SU-DHL-6 (cell line): ENCODE results near the gene MAPK6.

Source experiments
- H2AFZ ChIP-seq: fragments of 200-600 bp; sonication (generic); 2 replicates; pipeline ENCODE4 v1.6.1; 2014; ENCODE audit warnings: low read depth, mild to moderate bottlenecking, moderate library complexity, mixed read lengths, antibody characterized with exemption, low read length; ENCODE audit not compliant: severe bottlenecking
- H3F3A ChIP-seq: fragments of 200-600 bp; shearing (Covaris generic); 2 replicates; pipeline ENCODE4 v1.6.0; 2016; ENCODE audit warnings: antibody characterized with exemption, mild to moderate bottlenecking; ENCODE audit not compliant: insufficient read depth
- H3K27ac ChIP-seq: fragments of 200-600 bp; sonication (generic); 2 replicates; pipeline ENCODE4 v1.5.1; 2016; ENCODE audit warnings: low read depth, mild to moderate bottlenecking, low read length, moderate library complexity, mixed read lengths
- H3K27me3 ChIP-seq: fragments of 200-600 bp; sonication (generic), shearing (Covaris generic); 2 replicates; pipeline ENCODE4 v1.6.0; 2014; ENCODE audit warnings: mild to moderate bottlenecking, low read length
- H3K36me3 ChIP-seq: fragments of 200-600 bp; sonication (generic); 2 replicates; pipeline ENCODE4 v1.6.1; 2014; ENCODE audit warnings: mild to moderate bottlenecking, low read length, mixed read lengths
- H3K4me2 ChIP-seq: fragments of 300-600, 200-600 bp; shearing (Covaris generic), sonication (generic); 2 replicates; pipeline ENCODE4 v1.6.0; 2014; ENCODE audit warnings: low read length, low read depth, mild to moderate bottlenecking; ENCODE audit not compliant: poor library complexity, severe bottlenecking
- H3K4me3 ChIP-seq: fragments of 200-600 bp; sonication (generic); 2 replicates; pipeline ENCODE4 v1.5.1; 2014; ENCODE audit warnings: antibody characterized with exemption, low read length, mild to moderate bottlenecking, mixed read lengths; ENCODE audit not compliant: insufficient read depth, poor library complexity, severe bottlenecking
- H3K79me2 ChIP-seq: fragments of 200-600 bp; sonication (generic); 2 replicates; pipeline ENCODE4 v1.6.1; 2014; ENCODE audit warnings: mild to moderate bottlenecking, low read length, moderate library complexity; ENCODE audit not compliant: insufficient read depth
- H3K9ac ChIP-seq: fragments of 200-600 bp; sonication (generic); 2 replicates; pipeline ENCODE4 v1.7.0; 2014; ENCODE audit warnings: mild to moderate bottlenecking, low read length
- H3K9me2 ChIP-seq: fragments of 200-600 bp; sonication (generic); replicated peaks from 2 replicates; pipeline ENCODE4 v1.6.1; 2014; ENCODE audit warnings: low read length; ENCODE audit not compliant: insufficient read depth
- H3K9me3 ChIP-seq: fragments of 200-600 bp; sonication (generic); 2 replicates; pipeline ENCODE4 v1.6.1; 2014; ENCODE audit warnings: low read length, mixed read lengths; ENCODE audit not compliant: insufficient read depth
- H4K20me1 ChIP-seq: fragments of 200-600 bp; sonication (generic); 2 replicates; pipeline ENCODE4 v1.6.1; 2014; ENCODE audit warnings: low read depth, mild to moderate bottlenecking, antibody characterized with exemption, low read length, moderate library complexity, mixed read lengths
- CTCF ChIP-seq: fragments of 200-600 bp; sonication (generic); IDR thresholded peaks from one replicate; pipeline ENCODE4 v1.5.1; 2017; ENCODE audit warnings: antibody characterized with exemption, mild to moderate bottlenecking, low read length, moderate library complexity; ENCODE audit not compliant: insufficient read depth, poor library complexity, severe bottlenecking
- EZH2phosphoT487 ChIP-seq: fragments of 200-600 bp; sonication (generic), shearing (Covaris generic); conservative IDR thresholded peaks from 2 replicates; pipeline ENCODE4 v1.6.1; 2018; ENCODE audit warnings: mild to moderate bottlenecking, antibody characterized with exemption, low read length, moderate library complexity, mixed read lengths

The MAPK6 gene

GRCh38 chr15:52097180-52097579, 78.2 kb downstream of the MAPK6 start:
- Histone ChIP-seq H3K36me3 (no peaks in the 10 kb centered on the region), H3K4me2 (no peak overlapping the region), H3K9me2 (no peaks in the 10 kb centered on the region), H3K9me3 (no peaks in the 10 kb centered on the region), H3K79me2 (no peaks in the 10 kb centered on the region), H4K20me1 (no peaks in the 10 kb centered on the region), H3F3A (no peaks in the 10 kb centered on the region), H2AFZ (no peak overlapping the region), H3K4me3 (no peak overlapping the region), H3K27me3 (no peaks in the 10 kb centered on the region), H3K27ac (no peak overlapping the region), H3K9ac (no peak overlapping the region)
- TF ChIP-seq CTCF, result no peak
- no peak for TF ChIP-seq EZH2phosphoT487

GRCh38 chr15:52098323-52098722, 79.3 kb downstream of the MAPK6 start:
- Histone ChIP-seq H3K79me2 (no peaks in the 10 kb centered on the region), H3K27ac (no peak overlapping the region), H3K9me3 (no peaks in the 10 kb centered on the region), H3K9ac (no peak overlapping the region), H3K36me3 (no peaks in the 10 kb centered on the region), H3K4me2 (no peak overlapping the region), H3K4me3 (no peak overlapping the region), H3F3A (no peaks in the 10 kb centered on the region), H3K27me3 (no peaks in the 10 kb centered on the region), H3K9me2 (no peaks in the 10 kb centered on the region), H2AFZ (no peak overlapping the region), H4K20me1 (no peaks in the 10 kb centered on the region)
- no peak for TF ChIP-seq EZH2phosphoT487
- no peak for TF ChIP-seq CTCF

- Histone ChIP-seq H2AFZ (no peak overlapping the region), H3K9me2 (no peaks in the 10 kb centered on the region), H3K9ac (no peak overlapping the region), H3K36me3 (no peaks in the 10 kb centered on the region), H3K79me2 (no peaks in the 10 kb centered on the region), H3F3A (no peaks in the 10 kb centered on the region), H3K9me3 (no peaks in the 10 kb centered on the region), H4K20me1 (no peaks in the 10 kb centered on the region), H3K27ac (no peak overlapping the region), H3K4me3 (no peak overlapping the region), H3K27me3 (no peaks in the 10 kb centered on the region), H3K4me2 (no peak overlapping the region)
- no peak for TF ChIP-seq CTCF
- no peak for TF ChIP-seq EZH2phosphoT487
Observed at GRCh38 chr15:52099651-52100272, 80.7 kb downstream of the MAPK6 start.
